Measurements from ENCODE around the gene CDC42BPA.

Gene CDC42BPA

GRCh38 chr1:227094249-227094966, 223.9 kb downstream of the CDC42BPA start:
- DNase-seq (ENCODE audit: insufficient read length) (no peak), FAIRE-seq (no peak)
- TF ChIP-seq POLR2A (IDR thresholded peaks at IDR 0.05; ENCODE audit: low read depth, low read length) (no peak), POLR2AphosphoS5 (IDR thresholded peaks at IDR 0.05; ENCODE audit: low read depth, low read length) (no peak), TAF1 (IDR thresholded peaks at IDR 0.05; ENCODE audit: borderline replicate concordance, low read depth, low read length) (no peak)

- no peak for DNase-seq (ENCODE audit: insufficient read length)
- FAIRE-seq: no peak
- TF ChIP-seq POLR2A (IDR thresholded peaks at IDR 0.05; ENCODE audit: low read depth, low read length) (no peak), TAF1 (IDR thresholded peaks at IDR 0.05; ENCODE audit: borderline replicate concordance, low read depth, low read length) (no peak), POLR2AphosphoS5 (IDR thresholded peaks at IDR 0.05; ENCODE audit: low read depth, low read length) (no peak)
These were observed 225.0 kb downstream of the CDC42BPA start for GRCh38 chr1:227093309-227093708.

GRCh38 chr1:227092069-227092468, 226.2 kb downstream of the CDC42BPA start:
- FAIRE-seq (no peak), DNase-seq (ENCODE audit: insufficient read length) (no peak)
- TF ChIP-seq POLR2AphosphoS5 (IDR thresholded peaks at IDR 0.05; ENCODE audit: low read depth, low read length) (no peak), POLR2A (IDR thresholded peaks at IDR 0.05; ENCODE audit: low read depth, low read length) (no peak), TAF1 (IDR thresholded peaks at IDR 0.05; ENCODE audit: borderline replicate concordance, low read depth, low read length) (no peak)

GRCh38 chr1:227086636-227087035, 231.7 kb downstream of the CDC42BPA start:
- TF ChIP-seq POLR2AphosphoS5 (IDR thresholded peaks at IDR 0.05; ENCODE audit: low read depth, low read length) (no peak), POLR2A (IDR thresholded peaks at IDR 0.05; ENCODE audit: low read depth, low read length) (no peak), TAF1 (IDR thresholded peaks at IDR 0.05; ENCODE audit: borderline replicate concordance, low read depth, low read length) (no peak)
- no peak for DNase-seq (ENCODE audit: insufficient read length)
- FAIRE-seq: no peak

GRCh38 chr1:227082999-227083746, 235.1 kb downstream of the CDC42BPA start:
- TF ChIP-seq POLR2A (IDR thresholded peaks at IDR 0.05; ENCODE audit: low read depth, low read length): no peak
- no peak for TF ChIP-seq TAF1 (IDR thresholded peaks at IDR 0.05; ENCODE audit: borderline replicate concordance, low read depth, low read length)
- TF ChIP-seq POLR2AphosphoS5 (IDR thresholded peaks at IDR 0.05; ENCODE audit: low read depth, low read length): no peak
- no peak for FAIRE-seq

GRCh38 chr1:227077783-227078182, 240.5 kb downstream of the CDC42BPA start:
- FAIRE-seq: no peak
- no peak for DNase-seq (ENCODE audit: insufficient read length)
- TF ChIP-seq TAF1 (IDR thresholded peaks at IDR 0.05; ENCODE audit: borderline replicate concordance, low read depth, low read length): no peak

More at GRCh38 chr1:227082999-227083746, 235.1 kb downstream of the CDC42BPA start:
- DNase-seq (ENCODE audit: insufficient read length): no peak

GRCh38 chr1:227073786-227074185, 244.5 kb downstream of the CDC42BPA start:
- TF ChIP-seq TAF1 (IDR thresholded peaks at IDR 0.05; ENCODE audit: borderline replicate concordance, low read depth, low read length): no peak
- TF ChIP-seq POLR2A (IDR thresholded peaks at IDR 0.05; ENCODE audit: low read depth, low read length): no peak
- TF ChIP-seq POLR2AphosphoS5 (IDR thresholded peaks at IDR 0.05; ENCODE audit: low read depth, low read length): no peak
- FAIRE-seq (no peak), DNase-seq (ENCODE audit: insufficient read length) (no peak)

GRCh38 chr1:227072991-227073390, 245.3 kb downstream of the CDC42BPA start:
- FAIRE-seq (no peak), DNase-seq (ENCODE audit: insufficient read length) (no peak)
- TF ChIP-seq POLR2AphosphoS5 (IDR thresholded peaks at IDR 0.05; ENCODE audit: low read depth, low read length) (no peak), TAF1 (IDR thresholded peaks at IDR 0.05; ENCODE audit: borderline replicate concordance, low read depth, low read length) (no peak), POLR2A (IDR thresholded peaks at IDR 0.05; ENCODE audit: low read depth, low read length) (no peak)

GRCh38 chr1:227071895-227072587, 246.3 kb downstream of the CDC42BPA start:
- FAIRE-seq (no peak), DNase-seq (ENCODE audit: insufficient read length) (no peak)
- TF ChIP-seq TAF1 (IDR thresholded peaks at IDR 0.05; ENCODE audit: borderline replicate concordance, low read depth, low read length) (no peak), POLR2AphosphoS5 (IDR thresholded peaks at IDR 0.05; ENCODE audit: low read depth, low read length) (no peak), POLR2A (IDR thresholded peaks at IDR 0.05; ENCODE audit: low read depth, low read length) (no peak)

- FAIRE-seq (no peak), DNase-seq (ENCODE audit: insufficient read length) (no peak)
- TF ChIP-seq POLR2A (IDR thresholded peaks at IDR 0.05; ENCODE audit: low read depth, low read length) (no peak), TAF1 (IDR thresholded peaks at IDR 0.05; ENCODE audit: borderline replicate concordance, low read depth, low read length) (no peak), POLR2AphosphoS5 (IDR thresholded peaks at IDR 0.05; ENCODE audit: low read depth, low read length) (no peak)
These were observed 247.5 kb downstream of the CDC42BPA start for GRCh38 chr1:227070638-227071285.

- no peak for FAIRE-seq
- TF ChIP-seq POLR2AphosphoS5 (IDR thresholded peaks at IDR 0.05; ENCODE audit: low read depth, low read length) (no peak), TAF1 (IDR thresholded peaks at IDR 0.05; ENCODE audit: borderline replicate concordance, low read depth, low read length) (no peak), POLR2A (IDR thresholded peaks at IDR 0.05; ENCODE audit: low read depth, low read length) (no peak)
- no peak for DNase-seq (ENCODE audit: insufficient read length)
These were observed 248.8 kb downstream of the CDC42BPA start for GRCh38 chr1:227069490-227069889.

All from GM12892 (cell line).